Cortex of kidney (tissue), 1 donor: ENCODE measurements around the gene TMEM150B.

Source experiments
- DNase-seq: peaks from one replicate; lab custom pipeline; 2025; lab: John Stamatoyannopoulos, UW

Gene TMEM150B, protein sequence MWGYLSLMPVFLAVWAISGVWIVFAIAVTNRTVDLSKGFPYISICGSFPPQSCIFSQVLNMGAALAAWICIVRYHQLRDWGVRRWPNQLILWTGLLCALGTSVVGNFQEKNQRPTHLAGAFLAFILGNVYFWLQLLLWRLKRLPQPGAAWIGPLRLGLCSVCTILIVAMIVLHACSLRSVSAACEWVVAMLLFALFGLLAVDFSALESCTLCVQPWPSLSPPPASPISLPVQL

DNA sequence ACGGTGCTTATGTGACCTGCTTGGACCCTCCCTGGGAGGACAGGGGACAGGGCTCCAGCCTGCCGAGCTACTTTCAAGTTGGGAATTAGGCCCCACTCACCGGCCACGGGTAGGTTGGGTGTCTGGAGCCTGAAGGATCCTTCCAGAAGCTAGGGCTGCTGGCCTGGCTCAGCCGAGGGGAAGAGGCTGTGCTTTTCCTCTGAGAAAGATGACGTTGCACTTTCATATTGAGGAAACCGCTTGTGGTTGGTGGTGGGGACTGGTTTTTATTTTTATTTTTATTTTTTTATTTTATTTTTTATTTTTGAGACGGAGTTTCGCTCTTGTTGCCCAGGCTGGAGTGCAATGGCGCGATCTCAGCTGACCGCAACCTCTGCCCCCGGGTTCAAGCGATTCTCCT lies at the start of gene TMEM150B:
Gene TMEM150B, minus strand, starts transcription at position 170 of the 400 bp plus-strand sequence. CDS start 4,305 bp downstream, outside the sequence.
- no peak for DNase-seq

DNA sequence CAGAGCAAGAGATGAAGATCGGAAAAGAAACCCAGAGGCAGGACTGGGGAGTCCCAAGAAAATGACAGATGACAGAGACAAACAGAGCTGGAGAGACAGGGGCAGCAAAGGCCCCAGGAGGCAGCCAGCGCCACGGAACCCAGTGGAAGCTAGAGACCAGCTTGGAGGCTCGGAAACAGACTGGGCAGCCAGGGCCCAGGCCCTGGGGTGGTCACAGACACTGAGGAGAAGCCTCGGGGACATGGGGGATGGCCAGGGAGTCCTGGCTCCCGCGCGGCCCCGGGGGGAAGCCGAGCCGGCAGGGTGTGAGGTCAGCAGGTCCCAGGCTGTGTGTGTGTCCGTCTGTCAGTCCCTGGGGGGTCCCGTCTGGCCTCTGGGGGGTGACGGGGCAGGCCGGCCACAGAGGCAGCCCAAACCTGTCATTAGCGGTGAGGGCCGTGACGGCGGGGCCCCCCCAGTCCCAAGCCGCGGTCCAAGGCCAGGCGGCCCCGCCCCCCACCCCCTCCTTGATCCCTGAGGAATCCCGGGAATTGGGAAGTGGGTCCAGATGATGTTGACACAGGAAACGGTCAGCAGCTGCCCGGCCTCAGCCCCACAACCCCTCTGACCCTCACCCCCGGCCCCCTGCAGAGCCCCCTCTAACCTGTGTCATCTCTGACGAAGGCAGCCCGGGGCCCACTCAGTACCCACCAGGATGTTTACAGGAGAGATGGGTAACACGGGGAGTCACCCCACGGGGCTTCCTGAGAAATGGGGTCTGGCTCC lies 49.0 kb upstream of the TMEM150B start:
- DNase-seq, result no peak

- DNase-seq, result no peak
These were observed 48.3 kb upstream of the TMEM150B start for GRCh38 chr19:55373306-55373992.

- DNase-seq, result no peak
These were observed 47.4 kb upstream of the TMEM150B start for GRCh38 chr19:55372316-55373081.

GRCh38 chr19:55370305-55370988 lies 45.3 kb upstream of the TMEM150B start, which contains the start of gene IL11:
Gene IL11, minus strand, starts transcription at chr19:55370463. Its CDS starts 153 bp downstream, at chr19:55370310.
- DNase-seq, result no peak

DNA sequence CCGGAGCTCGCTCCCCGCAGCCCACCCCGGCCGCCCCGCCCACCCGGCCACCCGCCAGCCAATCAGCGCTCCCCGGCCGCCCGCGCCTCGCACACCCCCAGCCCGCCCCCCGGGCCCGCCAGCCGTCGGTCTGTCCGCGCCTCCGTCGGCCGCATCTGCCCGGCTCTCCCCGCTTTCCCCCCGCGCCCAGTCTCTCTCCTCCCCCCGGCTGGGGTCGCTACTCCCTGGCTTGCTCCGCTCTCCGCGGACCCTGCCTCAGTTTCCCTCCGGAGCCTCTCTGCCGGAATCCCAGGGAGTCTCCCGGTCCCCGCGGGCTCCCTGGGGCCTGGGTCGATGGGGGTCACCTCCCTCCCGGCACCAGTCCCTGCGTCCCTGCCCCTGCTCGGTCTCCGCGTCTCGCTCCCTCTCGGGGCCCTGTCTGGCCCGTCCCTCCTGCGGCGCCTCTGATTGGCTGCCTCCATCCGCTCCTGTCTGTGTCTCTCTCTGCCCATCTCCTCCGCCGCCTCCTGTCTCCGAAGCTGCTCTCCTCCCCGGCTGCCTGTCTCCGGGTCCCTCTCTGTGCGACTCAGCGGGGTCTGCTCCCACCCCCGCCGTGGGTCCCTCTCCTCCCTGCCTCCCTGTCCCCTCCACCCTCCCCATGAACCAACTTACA lies 44.6 kb upstream of the TMEM150B start:
- DNase-seq, result no peak

GRCh38 chr19:55368701-55369563 lies 43.8 kb upstream of the TMEM150B start:
- no peak for DNase-seq

DNA sequence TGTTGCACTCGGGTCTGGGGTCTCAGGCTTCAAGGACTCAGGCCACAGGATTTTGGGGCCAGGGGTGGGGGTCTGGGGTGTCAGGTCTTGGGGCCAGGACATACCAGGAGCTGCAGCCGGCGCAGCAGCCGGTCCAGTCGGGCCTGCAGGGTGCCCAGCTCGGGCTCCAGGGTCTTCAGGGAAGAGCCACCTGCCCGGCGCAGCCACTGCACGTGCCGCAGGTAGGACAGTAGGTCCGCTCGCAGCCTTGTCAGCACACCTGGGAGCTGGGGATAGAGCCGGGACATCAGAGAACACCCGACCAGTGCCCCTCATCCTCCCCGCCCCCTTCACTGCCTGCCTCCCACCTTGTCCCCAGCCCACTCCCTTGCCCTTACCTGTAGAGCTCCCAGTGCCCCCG lies 43.0 kb upstream of the TMEM150B start:
- DNase-seq, result no peak

GRCh38 chr19:55366790-55367189 lies 41.6 kb upstream of the TMEM150B start:
- no peak for DNase-seq

GRCh38 chr19:55365964-55366363 lies 40.8 kb upstream of the TMEM150B start:
- DNase-seq, result no peak

DNA sequence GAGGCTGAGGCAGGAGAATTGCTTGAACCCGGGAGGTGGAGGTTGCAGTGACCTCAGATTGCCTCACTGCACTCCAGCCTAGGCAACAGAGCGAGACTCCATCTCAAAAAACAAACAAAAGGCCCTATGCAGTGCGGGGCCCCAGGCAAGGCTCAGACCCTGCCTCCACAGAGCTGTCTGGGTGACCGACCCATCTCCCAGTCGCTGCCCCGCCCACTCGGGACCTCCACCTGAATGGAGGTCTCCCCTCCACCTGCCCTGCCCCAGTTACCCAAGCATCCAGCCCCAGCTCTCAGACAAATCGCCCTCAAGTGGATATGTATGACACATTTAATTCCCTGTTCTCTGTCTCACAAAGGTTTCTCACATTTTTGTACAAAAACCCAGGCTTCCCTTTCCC lies 40.1 kb upstream of the TMEM150B start:
- no peak for DNase-seq

GRCh38 chr19:55362990-55363716 lies 38.0 kb upstream of the TMEM150B start, which contains the start of gene GARIN5B:
Gene GARIN5B, minus strand, starts transcription at chr19:55363260. Its CDS starts 194 bp downstream, at chr19:55363066.
- no peak for DNase-seq

GRCh38 chr19:55362174-55362989 lies 37.2 kb upstream of the TMEM150B start:
- DNase-seq, result no peak

- no peak for DNase-seq
These were observed 35.8 kb upstream of the TMEM150B start for GRCh38 chr19:55360902-55361301.

DNA sequence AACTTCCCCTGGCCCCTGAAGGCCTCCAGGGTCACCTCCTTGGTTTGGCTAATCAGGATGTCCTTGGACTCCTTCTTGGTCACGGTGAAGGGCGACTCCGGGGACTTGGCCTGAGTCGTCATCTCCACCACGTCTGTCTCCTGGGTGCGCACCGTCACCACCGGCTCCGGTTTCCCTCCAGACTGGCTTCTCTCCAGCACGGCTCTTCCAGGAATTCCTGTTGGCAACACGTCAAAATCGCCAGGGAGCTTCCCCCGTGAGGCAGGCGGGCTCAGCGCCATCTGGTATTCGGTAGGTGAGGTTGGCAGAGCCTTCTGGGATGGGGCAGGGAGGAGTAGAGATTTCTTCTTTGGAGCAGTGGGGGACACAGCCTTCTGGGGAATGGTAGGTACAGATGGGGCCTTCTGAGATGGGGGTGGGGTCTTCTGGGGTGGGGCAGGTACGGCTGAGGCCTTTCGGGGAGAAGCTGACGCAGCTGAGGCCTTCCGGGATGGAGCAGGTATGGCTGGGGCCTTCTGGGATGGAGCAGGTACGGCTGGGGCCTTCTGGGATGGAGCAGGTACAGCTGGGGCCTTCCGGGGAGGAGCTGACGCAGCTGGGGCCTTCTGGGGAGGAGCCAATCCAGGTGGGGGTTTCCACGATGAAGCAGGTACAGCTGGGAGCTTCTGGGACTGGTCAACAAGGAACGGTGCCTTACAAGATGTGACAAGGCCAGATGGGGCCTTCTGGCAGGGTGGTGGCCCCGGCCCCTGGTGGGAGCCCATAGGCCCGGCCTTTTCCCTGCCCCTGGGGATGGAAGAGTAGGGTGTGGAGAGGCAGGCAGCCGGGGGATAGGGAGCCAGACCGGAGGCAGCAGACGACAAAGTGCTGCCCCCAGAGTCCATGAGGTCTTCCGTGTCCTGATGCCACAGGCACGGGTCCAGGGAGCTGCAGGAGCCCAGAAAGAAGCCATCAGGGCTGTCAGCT lies 34.1 kb upstream of the TMEM150B start:
- DNase-seq, result no peak

- no peak for DNase-seq
These were observed 33.4 kb upstream of the TMEM150B start for GRCh38 chr19:55358493-55358892.

GRCh38 chr19:55355213-55355821 lies 30.2 kb upstream of the TMEM150B start:
- DNase-seq, result no peak
